Measurements from ENCODE around the gene GMDS. TPM values are rescaled to one million over a fixed set of nuclear protein-coding genes. Genes with fewer than 3 reads are reported as not detected.

Gene GMDS
- total RNA-seq, 1 experiment from 2014 or later, result 10.0 TPM

DNA sequence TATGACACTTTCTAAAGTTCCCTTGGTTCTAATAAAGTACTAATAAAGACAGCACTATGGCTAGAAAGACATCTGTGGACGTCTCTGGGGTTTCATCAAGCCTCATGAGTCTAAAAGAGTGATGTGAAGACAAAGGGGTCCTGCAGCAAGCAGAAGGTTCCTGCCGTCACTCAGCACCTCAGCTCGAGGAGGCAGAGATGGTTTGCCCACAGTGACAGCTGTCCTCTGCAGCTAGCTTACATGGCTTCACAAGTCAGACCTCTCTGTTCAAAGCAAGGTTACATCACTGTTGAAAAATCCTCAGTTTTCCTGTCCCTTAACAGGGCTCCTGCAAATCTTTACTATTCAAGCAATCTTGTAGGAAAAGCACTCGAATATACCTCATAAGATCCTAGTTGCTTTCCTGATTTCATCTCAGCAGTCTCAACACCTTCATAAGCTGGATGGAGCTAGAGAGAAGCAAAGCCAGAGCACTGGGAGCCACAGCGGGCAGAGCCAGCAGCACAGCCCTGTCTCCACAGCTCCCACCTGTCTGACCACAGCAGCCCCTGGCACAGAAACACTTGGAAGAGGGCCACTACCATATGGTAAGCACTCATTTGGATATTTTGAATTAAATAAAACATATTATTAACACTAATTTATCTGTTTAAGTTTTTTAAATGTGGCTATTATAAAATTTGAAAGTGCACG is 202.3 kb downstream of the GMDS start:
- DNase-seq (ENCODE audit: low read depth), result no peak

DNA sequence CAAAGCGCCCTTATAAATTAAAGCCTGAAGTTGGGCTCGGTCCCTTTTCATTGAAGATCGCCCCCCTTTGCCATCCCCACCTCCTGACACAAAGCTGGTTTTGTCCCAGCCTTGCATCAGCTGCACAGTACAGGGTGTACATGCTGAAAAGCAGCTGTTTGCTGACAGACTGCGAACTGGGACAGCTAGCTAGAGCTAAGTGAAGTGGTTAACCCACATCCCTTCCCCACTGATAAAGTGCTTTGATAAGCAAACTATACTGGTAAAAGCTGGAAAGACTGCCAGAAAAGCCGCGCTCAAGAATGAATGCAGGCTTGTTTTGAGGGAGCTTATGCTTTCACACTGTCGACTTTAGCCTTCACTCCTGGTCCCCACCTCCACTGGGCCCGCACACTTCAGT is 207.3 kb downstream of the GMDS start:
- no peak for DNase-seq (ENCODE audit: low read depth)

DNA sequence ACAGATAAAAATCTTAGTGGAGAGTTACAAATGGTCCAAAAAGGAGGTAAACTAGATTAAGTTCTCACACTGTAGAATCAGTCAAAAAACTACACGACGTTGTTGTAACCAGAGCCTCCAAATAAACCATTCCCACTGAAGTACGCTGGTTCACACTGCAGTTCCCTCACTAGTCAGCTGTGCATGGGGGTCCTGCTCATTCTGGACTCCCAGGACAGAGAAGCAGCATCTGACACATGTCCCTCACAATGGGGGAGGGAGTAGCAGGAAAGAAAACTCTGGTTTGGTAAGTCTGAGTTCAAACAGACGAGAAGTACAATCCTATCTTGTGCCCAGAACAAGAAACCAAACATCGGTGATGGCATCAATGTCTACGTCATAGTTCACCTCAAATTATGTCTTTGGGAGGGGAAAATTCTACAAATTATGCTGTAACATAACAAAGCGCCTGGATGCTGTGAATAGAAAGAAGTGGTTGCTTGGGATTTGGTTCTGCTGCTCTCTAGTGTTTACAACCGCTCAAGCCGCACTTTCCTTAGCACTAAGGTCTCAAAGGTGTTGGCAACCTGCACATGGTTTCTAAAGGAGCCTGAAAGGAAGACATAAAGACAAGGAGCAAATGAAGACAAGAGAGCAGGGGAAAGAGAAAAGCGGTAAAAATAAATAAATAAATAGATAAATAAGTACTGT is 208.0 kb downstream of the GMDS start:
- no peak for DNase-seq (ENCODE audit: low read depth)

DNA sequence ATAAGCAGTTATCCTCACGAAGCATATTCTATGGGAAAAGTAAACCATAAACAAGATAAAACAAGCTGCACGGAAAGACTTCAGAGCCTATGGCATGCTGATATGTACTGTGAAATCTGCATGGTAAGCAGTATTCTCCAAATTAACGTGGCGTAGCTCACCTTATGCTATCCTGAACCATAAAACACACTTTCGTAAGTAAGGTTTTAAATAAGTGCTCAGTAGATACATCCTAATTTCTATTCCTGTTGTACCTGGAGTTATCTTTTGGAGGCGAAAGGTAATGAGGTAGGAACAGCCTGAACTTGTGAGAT is 208.7 kb downstream of the GMDS start:
- no peak for DNase-seq (ENCODE audit: low read depth)

DNA sequence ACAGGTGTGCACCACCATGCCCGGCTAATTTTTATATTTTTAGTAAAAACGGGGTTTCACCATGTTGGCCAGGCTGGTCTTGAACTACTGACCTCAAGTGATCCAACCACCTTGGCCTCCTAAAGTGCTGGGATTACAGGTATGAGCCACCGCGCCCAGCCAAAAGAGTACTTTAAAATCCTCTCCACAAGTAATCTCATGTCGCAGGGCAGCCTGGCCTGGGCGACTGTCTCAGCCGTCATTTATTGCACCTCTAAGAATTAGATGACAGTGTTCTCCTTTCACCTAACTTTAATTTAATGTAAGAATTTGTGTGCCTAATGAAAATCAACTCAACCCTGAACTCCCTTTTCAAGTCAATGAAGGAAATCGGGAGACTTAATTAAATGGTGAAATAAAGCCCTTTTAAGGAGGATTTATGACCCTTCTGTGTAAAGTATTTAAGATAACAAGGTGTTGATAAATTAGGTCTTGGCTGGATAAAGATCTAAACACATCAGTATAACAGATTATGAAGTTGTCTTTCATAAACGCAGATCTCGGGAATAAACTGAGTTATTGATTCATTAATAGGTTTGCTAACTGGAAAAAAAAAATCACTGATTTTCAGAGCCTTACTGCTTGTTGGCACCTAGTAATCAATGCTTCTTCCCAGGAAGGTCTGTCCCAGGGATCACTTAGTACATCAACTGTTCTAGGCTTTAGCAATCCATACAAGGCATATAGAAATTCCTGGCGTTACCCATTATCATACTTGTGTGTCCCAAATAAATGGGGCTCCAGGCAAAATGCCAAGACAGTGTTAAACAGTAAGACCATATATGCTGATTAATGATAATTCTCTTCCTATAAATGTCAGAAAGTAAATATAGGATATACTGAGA is 209.3 kb downstream of the GMDS start:
- no peak for DNase-seq (ENCODE audit: low read depth)

DNA sequence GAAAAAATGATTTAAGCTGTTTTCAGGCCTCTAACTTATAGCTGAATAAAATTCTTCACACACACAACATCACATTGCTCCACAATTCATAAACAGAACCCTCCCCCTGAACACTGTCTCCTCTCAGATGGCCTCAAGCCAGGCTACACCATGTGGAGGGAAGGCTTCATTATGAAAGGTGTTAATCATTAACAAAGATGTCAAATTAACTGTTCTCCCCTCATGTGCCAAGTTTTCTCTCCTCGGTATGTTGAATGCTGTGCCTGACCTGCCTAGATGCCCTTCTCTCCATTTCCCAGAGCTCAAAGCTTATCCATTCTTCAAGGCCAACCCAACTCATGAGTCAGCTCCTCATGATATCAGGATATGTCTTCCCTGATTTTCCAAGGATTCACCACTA is 210.4 kb downstream of the GMDS start:
- DNase-seq (ENCODE audit: low read depth), result no peak

DNA sequence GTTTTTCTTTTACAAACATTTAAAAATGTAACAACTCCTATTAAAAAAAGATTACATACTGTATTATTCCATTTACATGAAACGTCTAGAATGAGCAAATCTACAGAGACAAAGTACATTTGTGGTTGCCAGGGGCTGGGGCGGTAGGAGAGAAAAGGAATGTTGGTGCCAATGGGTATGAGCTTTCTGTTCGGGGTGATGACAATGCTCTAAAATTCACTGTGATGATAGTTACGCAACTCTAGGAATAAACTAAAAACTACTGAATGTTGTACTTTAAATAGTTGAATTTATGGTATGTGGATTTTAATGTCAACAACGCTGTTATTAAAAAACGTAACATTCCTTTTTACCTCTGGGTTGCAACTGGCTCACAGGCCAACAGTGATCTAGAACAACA is 211.1 kb downstream of the GMDS start:
- DNase-seq (ENCODE audit: low read depth), result no peak

DNA sequence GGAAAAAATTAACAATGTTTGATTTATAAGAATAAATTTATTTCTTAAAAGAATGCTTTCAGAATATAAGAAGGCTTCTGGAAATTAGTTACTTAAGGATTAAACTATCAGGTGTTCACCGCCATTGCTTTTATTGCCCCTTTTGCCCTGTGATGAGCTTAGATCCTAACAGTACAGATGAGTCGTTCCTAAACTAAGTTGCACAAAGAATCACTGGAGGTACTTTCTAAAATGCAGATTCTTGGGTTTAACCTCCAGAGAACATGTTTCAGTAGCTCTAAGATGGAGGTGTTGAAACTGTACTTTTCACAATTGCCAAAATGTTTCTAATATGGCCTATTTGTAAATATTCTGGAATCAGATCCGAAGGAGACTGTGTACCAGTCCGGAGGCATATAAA is 211.9 kb downstream of the GMDS start:
- no peak for DNase-seq (ENCODE audit: low read depth)

DNA sequence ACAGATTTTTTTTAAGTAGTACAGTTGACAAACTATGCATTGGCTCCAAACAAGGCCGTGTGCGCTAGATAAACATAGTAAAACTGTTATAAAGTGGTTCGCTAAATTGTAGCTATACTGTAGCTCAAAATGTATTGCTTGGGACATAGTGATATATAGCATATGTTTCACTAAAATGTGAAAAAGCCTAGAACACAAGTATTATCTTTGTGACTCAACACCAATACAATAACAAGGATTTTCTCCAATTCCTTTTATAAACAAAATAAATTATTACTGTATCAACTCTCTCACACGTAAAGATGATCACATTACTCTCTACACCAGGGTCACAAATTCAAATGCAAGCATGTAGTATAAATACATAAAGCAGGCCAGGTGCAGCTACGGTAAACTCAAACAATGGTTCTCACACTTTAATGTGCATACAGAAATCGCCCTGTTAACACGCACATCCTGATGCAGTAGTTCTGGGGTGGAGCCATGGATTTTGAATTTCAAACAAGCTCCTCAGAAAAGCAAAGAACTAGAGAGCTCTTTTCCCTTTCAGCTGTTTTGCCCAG is 214.6 kb downstream of the GMDS start:
- no peak for DNase-seq (ENCODE audit: low read depth)

DNA sequence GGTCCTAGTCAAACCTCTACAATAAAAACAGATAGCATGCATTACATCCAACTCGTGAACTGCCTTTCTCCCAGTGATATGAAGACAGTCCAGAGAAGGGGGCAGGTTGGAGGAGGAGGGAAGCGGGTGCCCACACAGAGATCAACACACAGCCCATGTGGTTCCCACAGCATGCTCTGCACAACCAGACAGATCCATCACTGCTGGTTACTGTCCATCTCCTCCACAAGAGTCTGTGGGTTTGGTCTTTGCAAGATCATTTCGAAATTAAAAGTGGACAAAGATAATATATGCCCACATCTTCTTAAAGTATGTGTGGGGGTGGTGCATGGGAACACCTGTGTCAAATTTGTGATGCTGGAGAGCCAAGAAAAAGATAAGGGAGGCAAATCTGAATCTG is 215.5 kb downstream of the GMDS start:
- DNase-seq (ENCODE audit: low read depth), result no peak

DNA sequence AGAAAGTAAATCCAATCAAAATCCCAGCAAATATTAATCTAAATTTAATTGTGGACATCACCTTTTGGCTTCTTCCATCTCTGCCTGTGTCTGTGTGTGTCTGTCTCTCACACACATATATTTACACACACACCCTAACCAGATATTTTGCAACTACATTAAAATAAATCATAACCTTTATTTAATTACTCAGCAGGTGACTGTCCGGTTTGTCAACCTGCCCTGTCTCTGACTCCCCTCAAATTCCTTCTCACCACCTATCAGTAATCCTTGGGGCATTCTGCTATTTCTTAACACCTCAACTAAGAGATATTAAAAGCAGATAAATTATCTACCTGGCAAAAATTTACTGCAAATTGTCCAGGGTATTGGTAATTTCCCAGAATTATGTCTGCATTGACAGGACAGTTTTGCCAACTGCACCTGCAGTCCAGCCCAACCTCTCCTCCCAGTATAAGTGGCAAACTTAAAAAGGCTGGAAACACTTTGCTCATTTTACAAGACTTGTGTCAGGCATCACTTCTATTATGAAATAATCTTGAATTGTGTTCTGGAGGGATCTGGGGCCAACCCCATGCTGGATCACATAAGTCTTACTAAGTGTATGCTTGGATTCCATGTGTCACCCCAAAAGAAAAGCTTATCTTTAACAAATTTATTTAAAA is 216.1 kb downstream of the GMDS start:
- no peak for DNase-seq (ENCODE audit: low read depth)

DNA sequence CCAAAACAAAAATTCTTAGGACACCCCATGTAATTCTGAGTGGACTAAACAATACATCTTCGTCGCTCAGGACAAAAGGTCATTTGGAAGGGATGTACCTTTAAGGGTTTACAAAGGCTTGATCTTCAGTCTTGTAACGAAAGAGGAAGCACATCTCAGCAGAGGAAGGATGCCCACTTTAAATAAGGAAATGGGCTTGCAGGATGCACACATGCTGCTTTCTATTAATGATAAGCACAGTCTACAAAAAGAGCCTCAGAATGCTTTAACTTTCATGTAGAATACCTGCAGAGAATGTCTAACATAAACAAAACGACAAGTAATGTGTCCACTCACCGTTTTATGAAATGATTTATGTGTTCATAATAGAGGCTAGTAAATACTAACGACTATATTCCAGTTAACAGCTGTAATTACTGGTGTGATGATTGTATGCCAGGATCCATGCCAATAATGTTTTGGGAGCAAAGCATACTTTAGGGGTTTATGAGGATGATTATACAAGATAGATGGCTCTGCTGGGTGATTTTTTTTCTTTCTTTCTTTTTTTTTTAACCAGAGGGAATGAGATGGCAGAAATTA is 216.9 kb downstream of the GMDS start:
- DNase-seq (ENCODE audit: low read depth), result no peak

DNA sequence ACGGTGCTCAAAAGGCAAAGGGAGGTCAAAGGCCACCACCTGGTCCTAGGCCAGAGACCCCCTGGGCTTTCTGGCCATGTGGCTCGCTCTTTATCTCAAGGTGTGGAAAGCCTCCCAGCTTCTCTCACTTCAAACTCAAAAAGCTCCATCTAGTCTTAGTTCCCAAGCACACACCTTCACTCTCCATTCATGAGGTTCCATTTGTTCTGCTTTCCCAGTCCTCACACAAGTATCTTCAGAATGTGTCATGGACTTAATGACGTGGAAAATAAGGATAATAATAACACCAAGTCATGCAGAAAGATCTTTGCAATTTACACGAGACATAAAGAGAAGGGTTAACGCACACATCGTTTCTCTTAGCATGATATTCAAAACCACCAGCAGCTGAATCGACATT is 219.3 kb downstream of the GMDS start:
- DNase-seq (ENCODE audit: low read depth), result no peak

DNA sequence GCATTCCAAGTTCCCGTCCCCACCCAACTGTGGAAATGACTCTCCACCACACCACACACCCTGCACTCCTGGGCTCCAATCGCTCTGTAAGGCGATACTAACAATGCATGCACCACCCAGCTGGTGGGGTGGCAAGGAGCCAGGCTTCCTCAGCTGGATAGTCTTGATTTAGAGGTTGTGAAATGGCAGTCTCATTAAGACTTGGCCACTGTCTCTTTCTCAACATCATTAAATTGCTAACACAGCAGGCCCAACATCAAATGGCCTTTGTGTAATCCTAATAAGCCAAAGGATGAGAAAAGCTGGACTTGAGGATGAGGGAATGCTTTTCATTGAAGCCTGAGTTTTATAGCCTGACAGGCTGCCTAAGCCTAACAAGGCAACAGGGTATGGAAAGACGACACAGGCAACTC is 223.7 kb downstream of the GMDS start:
- peak; percentile 29 for DNase-seq (ENCODE audit: low read depth)

DNA sequence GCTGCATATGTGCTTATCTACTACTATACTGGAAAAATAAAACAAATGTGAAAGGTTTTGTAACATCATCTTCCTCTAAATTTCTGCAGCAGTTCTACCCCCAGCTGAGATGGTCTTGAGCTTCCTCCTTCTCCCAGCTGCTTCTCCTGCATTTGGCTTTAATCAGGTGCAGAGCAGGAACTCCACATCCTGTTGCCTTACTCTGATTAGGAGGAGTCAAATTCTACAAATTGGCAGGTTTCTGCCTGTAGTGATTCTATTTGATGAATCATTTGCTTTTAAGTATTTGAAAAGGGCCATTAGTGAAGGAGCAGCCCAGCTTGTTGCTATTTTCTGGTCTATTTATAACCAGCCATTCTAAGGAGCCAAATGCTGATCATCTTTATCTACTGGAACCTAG is 224.5 kb downstream of the GMDS start:
- peak; percentile 47 for DNase-seq (ENCODE audit: low read depth)

DNA sequence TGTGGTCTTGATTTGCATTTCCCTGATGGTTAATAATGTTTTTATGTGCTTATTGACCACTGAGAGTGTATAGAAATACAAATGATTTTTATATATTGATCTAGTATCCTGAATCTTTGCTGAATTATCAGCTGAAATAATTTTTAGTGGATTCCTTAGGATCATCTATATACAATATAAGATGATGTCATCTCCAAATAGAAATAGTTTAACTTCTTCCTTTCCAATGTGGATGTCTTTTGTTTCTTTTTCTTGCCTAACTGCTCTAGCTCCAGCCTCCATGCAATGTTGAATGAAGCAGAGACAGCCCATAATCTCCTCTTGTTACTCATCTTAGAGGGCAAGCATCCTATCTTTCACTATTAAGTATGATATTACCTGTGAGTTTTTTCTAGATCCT is 226.4 kb downstream of the GMDS start:
- DNase-seq (ENCODE audit: low read depth), result no peak

DNA sequence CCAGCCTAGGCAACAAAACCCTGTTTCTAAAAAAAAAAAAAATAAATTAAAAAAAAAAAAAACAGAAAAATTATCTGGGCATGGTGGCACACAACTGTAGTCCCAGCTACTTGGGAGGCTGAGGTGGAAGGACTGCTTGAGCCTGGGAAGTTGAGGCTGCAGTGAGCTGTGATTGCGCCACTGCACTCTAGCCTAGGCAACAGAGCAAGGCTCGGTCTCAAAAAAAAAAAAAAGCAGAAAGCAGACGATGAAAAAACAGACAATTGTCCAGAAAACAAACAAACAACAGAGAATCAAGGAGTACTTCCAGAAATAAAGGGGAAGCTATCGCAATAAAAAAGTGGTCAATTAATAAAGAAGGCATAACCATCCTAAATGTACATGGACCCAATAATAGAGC is 229.4 kb downstream of the GMDS start:
- DNase-seq (ENCODE audit: low read depth), result no peak

DNA sequence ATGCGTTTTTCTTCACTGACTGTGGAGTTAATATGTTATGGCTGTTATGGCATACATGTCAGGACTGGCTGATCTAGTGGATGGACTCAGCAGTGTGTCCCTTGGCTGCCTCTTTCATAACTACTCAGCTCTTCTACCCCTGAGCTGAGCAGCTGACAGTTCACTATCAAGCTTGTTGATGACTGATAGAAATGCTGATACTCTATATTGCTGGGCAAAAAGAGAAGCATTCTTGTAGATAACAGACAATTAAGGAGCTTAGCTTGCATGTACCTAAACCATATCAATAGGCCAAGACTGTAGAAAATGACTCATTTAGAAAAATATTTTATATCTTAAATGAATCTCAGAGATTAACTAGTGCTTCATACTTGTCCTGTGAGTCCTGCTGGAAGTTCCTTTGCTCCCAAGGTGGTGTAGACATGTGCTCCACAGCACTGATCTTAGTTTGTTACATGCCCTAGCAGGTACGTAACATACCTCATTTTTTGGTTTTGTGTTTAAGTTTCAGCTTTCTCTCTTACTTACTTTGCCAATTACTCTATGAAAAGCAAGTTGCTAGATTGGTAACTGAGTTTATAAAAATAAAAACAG is 236.9 kb downstream of the GMDS start:
- no peak for DNase-seq (ENCODE audit: low read depth)

DNA sequence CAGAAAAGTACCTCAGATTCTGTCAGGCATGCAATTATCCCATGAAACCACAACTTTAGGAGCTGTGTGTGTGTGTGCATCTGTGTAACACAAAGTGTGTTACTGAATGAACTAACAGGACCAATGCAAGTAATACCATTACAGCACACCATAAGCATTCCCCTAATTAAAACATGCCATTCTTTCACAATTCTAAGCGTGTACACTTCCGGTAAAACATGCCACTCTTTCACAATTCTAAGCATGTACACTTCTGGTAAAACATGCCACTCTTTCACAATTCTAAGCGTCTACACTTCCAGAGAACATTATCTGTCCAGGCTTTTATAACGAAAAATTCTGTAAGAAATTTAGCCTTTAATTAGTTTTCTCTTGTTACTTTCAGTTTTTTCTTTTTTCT is 238.2 kb downstream of the GMDS start:
- no peak for DNase-seq (ENCODE audit: low read depth)

DNA sequence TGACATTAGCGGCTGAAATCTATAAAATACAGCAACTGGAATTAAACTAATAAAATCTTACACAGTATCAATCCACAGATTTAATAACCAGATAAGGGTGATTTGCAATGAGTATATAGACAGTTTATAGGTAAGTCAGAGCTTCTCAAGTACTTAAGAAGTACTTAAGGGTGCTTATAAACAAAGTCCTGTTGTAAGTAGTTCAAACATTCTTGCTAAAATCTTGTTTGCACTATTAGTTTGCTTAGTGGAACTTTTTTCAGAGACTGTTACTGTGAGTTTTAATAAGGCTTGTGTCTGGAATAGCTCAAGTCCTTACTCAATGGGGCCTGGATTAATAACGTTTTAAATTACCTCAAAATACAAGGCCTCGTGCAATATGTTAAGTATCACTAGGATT is 240.5 kb downstream of the GMDS start:
- no peak for DNase-seq (ENCODE audit: low read depth)

DNA sequence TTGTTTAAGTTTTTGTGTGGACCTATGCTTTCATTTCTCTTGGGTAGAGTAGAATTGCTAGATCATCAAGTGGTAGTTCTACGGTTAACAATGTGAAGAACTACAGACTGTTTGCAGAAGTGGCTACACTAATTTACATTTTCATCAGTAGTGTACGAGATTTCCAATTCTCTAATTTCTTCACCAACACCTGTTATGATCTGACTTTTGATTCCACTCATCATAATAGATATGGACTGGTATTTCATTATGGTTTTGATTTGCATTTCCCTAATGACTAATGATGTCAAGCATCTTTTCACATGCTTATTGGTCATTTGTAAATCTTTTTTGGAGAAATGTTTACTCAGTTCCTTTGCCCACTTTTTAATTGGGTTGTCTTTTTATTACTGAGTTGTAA is 244.4 kb downstream of the GMDS start:
- no peak for DNase-seq (ENCODE audit: low read depth)

All from HT1080 (cell line).